Inflammatory macrophage treated with lipopolysaccharide for 1 hour (primary cell): Measurements from ENCODE around the gene PILRA.
A peak's percentile ranks its signal among the peaks of the same experiment; 100 is the strongest.
"Not testable (repeated sequence)": the region's sequence is repeated elsewhere in the genome, so short reads cannot be mapped to it uniquely, and the experiment has no call there.

ENCODE experiments used
- DNase-seq, 2 donors: peaks; one replicate each; pipeline ENCODE4 v3.0.0-alpha.2; 2020 to 2022

The PILRA gene

GRCh38 chr7:100373261-100373831, at the start of gene PILRA:
Gene PILRA (plus strand): TSS chr7:100373487. CDS start chr7:100373657, 170 bp downstream.
- DNase-seq = peak; percentile 87

GRCh38 chr7:100324194-100324593, 49.1 kb upstream of the PILRA start:
- not testable (repeated sequence) for DNase-seq

GRCh38 chr7:100325671-100326070, 47.6 kb upstream of the PILRA start:
- DNase-seq = not testable (repeated sequence)

- not testable (repeated sequence) for DNase-seq
Measured at GRCh38 chr7:100326914-100327313, 46.4 kb upstream of the PILRA start.

- peak; percentile 89 to 92 for DNase-seq
Measured at GRCh38 chr7:100335566-100336466, 37.5 kb upstream of the PILRA start.

- DNase-seq = not testable (repeated sequence)
Measured at GRCh38 chr7:100338083-100338696, 35.1 kb upstream of the PILRA start.

GRCh38 chr7:100341286-100341685, 32.0 kb upstream of the PILRA start:
- not testable (repeated sequence) for DNase-seq

GRCh38 chr7:100342765-100343164, 30.5 kb upstream of the PILRA start:
- no peak for DNase-seq

GRCh38 chr7:100344124-100344559, 29.1 kb upstream of the PILRA start:
- DNase-seq = not testable (repeated sequence)

GRCh38 chr7:100344560-100345287, 28.6 kb upstream of the PILRA start:
- peak in 1 of 2 donors; percentile 30 for DNase-seq

- DNase-seq = peak; percentile 25 to 51
Measured at GRCh38 chr7:100345288-100345672, 28.0 kb upstream of the PILRA start.

GRCh38 chr7:100346921-100347320, 26.4 kb upstream of the PILRA start:
- no peak for DNase-seq

GRCh38 chr7:100348805-100349204, 24.5 kb upstream of the PILRA start:
- no peak for DNase-seq

- DNase-seq = no peak
Measured at GRCh38 chr7:100349757-100350156, 23.5 kb upstream of the PILRA start.

- DNase-seq = no peak
Measured at GRCh38 chr7:100351657-100352058, 21.6 kb upstream of the PILRA start.

GRCh38 chr7:100352230-100352781, 21.0 kb upstream of the PILRA start:
- DNase-seq = not testable (repeated sequence)

- DNase-seq = no peak
Measured at GRCh38 chr7:100352984-100353684, 20.2 kb upstream of the PILRA start.

- DNase-seq = no peak
Measured at GRCh38 chr7:100353685-100354330, 19.5 kb upstream of the PILRA start.

- DNase-seq = no peak
Measured at GRCh38 chr7:100356416-100357068, 16.7 kb upstream of the PILRA start.

GRCh38 chr7:100357131-100357561, 16.1 kb upstream of the PILRA start:
- no peak for DNase-seq
